Vagina (tissue), 2 donors: ENCODE measurements around the gene COX5A. TPM values are rescaled to one million over a fixed set of nuclear protein-coding genes. Genes with fewer than 3 reads are reported as not detected.

ENCODE experiments used
- DNase-seq, 2 donors: peaks; one replicate each; pipeline ENCODE4 v3.0.0-alpha.2; 2017; ENCODE audit errors: extremely low spot score in 2 of 2
- H3K27ac ChIP-seq: fragments of 200-600 bp; sonication (generic); one replicate; pipeline ENCODE4 v1.5.1; 2019
- H3K27me3 ChIP-seq: fragments of 200-600 bp; sonication (generic); one replicate; pipeline ENCODE4 v1.5.1; 2019
- H3K36me3 ChIP-seq, 2 donors: fragments of 200-600 bp; sonication (generic); one replicate each; pipeline ENCODE4 v1.5.1; 2017 to 2019
- H3K4me1 ChIP-seq: fragments of 200-600 bp; sonication (generic); one replicate; pipeline ENCODE4 v1.5.1; 2019
- H3K4me3 ChIP-seq, 2 donors: fragments of 200-600 bp; sonication (generic); 1 replicate in 1 of 2; 2 replicates in 1 of 2; pipeline ENCODE4 v1.5.1; 2016 to 2019
- H3K9me3 ChIP-seq: fragments of 200-600 bp; sonication (generic); one replicate; pipeline ENCODE4 v1.5.1; 2019
- POLR2A ChIP-seq, 2 donors: fragments of 450-650 bp; IDR thresholded peaks; one replicate each; pipeline ENCODE4 v1.6.1; 2017; ENCODE audit warnings: antibody characterized with exemption in 2 of 2, mild to moderate bottlenecking in 2 of 2, moderate library complexity in 2 of 2
- POLR2AphosphoS5 ChIP-seq, 2 donors: sonication (generic); formaldehyde crosslinking; IDR thresholded peaks; one replicate each; pipeline ENCODE4 v1.9.0; 2017; ENCODE audit warnings: antibody characterized with exemption in 2 of 2, mild to moderate bottlenecking in 2 of 2, low read depth in 1 of 2; ENCODE audit not compliant: insufficient read depth in 1 of 2
- intact Hi-C: fragments of 100-400 bp; cut with DNase I; formaldehyde crosslinking; loops from one replicate; pipeline ENCODE4 v1.15.1; 2023
- total RNA-seq: library from RNA; depleted of rRNA; stranded (reverse); fragments of >200 nt; gene quantifications from one replicate; pipeline ENCODE4 v1.2.3, GENCODE V29; 2016
- TF ChIP-seq, protein P1 (sequence below), 3 experiments: fragments of 450-650 bp in 2 of 3; fragments of 200-600 bp in 1 of 3; sonication (generic) in 1 of 3; IDR thresholded peaks; one replicate each; pipeline ENCODE4 v1.5.1; 2017 to 2019; ENCODE audit warnings: antibody characterized with exemption in 3 of 3, mild to moderate bottlenecking in 2 of 3, moderate library complexity in 2 of 3

COX5A gene
- total RNA-seq, 1 donor from 2014 or later, result 123 TPM

DNA sequence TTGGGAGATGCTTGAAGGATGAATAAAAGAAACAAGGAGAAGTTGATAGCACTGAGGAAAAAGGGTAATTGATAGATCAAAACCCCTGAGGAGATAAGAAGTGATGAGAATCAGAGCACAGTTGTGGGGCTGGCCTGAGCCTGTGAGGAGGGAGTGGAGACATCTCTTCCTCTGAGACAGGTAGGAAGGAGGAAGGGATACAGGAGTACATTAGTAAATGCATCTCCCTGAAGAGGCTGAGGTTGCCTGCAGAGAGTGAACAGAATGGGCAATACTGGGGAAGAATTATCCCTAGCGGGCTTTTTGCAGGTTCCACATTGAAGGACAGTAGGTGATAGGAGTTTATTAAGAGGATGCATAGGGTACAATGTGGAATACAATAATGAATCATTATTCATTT is 40.2 kb upstream of the COX5A start:
- intact Hi-C loops, result no loop called here
- Histone ChIP-seq H3K9me3 (no peaks in the 10 kb centered on the region), H3K4me1 (no peaks in the 10 kb centered on the region), H3K36me3 (no peaks in the 10 kb centered on the region), H3K4me3 (no peak overlapping the region), H3K27me3 (no peaks in the 10 kb centered on the region), H3K27ac (no peak overlapping the region)
- DNase-seq, result no peak
- TF ChIP-seq POLR2AphosphoS5 (IDR thresholded peaks at IDR 0.05; ENCODE audit: insufficient read depth in 1 of 2, low read depth in 1 of 2), result no peak
- TF ChIP-seq POLR2A (IDR thresholded peaks at IDR 0.05), result no peak

DNA sequence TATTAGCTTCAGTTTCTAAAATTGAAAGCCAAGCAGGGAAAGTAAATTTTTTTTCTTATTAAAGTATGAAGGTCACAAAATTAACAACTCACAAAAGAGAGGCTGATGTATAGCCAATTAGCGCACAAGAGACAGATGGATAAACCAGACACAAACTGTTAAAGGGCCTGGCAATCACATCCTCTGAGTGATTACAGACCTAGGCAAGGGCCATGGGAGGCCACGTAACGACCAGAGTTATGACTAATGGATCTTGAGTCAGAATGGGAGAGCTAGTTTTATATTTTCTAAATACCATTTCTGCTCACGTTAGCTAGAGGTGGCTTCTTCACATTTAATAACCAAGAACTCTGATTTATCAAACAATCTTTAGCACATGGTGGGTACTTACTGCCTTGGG is 39.7 kb upstream of the COX5A start:
- no peak overlapping the region for H3K27ac ChIP-seq
- no peaks in the 10 kb centered on the region for H3K27me3 ChIP-seq
- H3K9me3 ChIP-seq, result no peaks in the 10 kb centered on the region
- TF ChIP-seq POLR2AphosphoS5 (IDR thresholded peaks at IDR 0.05; ENCODE audit: insufficient read depth in 1 of 2, low read depth in 1 of 2) (no peak), POLR2A (IDR thresholded peaks at IDR 0.05) (no peak)
- TF ChIP-seq, protein P1, sequence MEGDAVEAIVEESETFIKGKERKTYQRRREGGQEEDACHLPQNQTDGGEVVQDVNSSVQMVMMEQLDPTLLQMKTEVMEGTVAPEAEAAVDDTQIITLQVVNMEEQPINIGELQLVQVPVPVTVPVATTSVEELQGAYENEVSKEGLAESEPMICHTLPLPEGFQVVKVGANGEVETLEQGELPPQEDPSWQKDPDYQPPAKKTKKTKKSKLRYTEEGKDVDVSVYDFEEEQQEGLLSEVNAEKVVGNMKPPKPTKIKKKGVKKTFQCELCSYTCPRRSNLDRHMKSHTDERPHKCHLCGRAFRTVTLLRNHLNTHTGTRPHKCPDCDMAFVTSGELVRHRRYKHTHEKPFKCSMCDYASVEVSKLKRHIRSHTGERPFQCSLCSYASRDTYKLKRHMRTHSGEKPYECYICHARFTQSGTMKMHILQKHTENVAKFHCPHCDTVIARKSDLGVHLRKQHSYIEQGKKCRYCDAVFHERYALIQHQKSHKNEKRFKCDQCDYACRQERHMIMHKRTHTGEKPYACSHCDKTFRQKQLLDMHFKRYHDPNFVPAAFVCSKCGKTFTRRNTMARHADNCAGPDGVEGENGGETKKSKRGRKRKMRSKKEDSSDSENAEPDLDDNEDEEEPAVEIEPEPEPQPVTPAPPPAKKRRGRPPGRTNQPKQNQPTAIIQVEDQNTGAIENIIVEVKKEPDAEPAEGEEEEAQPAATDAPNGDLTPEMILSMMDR (IDR thresholded peaks at IDR 0.05), result no peak
- H3K4me1 ChIP-seq, result no peaks in the 10 kb centered on the region
- intact Hi-C loops, result no loop called here
- no peak overlapping the region for H3K4me3 ChIP-seq
- DNase-seq, result no peak
- H3K36me3 ChIP-seq, result no peaks in the 10 kb centered on the region

DNA sequence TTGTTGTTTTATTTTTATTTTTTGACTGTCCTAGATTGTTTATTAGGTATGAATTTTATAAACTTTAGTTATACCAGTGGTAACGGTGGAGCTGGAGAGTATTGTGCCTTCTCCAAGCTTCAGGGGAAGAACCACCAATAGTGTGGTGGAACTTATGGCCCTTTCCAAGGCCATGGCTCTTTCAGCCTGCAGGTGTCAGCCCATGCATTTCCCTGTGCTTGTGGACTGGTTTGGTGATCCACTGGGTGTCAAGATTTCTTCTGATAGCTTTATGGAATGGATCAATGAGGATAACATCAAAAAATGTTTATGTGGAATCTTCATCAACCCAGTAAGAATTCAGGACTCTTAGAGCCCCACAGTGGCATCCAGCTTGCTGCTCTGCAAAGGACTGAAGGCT is 38.3 kb upstream of the COX5A start:
- no peak for DNase-seq
- Histone ChIP-seq H3K4me3 (no peak overlapping the region), H3K4me1 (no peaks in the 10 kb centered on the region), H3K27me3 (no peaks in the 10 kb centered on the region), H3K9me3 (no peaks in the 10 kb centered on the region), H3K36me3 (no peaks in the 10 kb centered on the region), H3K27ac (no peak overlapping the region)
- TF ChIP-seq POLR2AphosphoS5 (IDR thresholded peaks at IDR 0.05; ENCODE audit: insufficient read depth in 1 of 2, low read depth in 1 of 2) (no peak), POLR2A (IDR thresholded peaks at IDR 0.05) (no peak)
- intact Hi-C loops, result no loop called here

DNA sequence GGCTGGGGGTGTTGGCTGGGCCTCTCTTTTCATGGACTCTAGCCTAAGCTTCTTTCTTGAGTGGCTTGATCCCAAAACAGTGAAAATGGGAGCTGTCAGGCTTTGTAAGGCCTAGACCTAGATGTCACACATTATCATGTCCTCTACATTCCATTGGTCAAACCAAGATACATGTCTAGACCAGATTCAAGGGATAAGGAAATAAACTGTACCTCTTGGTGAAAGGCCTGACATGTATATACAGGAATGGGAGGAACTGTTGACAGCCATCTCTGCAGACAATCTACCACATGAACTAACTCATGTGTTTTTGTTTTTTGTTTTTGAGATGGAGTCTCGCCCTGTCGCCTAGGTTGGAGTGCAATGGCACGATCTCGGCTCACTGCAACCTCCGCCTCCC is 29.8 kb upstream of the COX5A start:
- no peaks in the 10 kb centered on the region for H3K36me3 ChIP-seq
- H3K4me1 ChIP-seq, result no peaks in the 10 kb centered on the region
- no peak overlapping the region for H3K27ac ChIP-seq
- no peak overlapping the region for H3K4me3 ChIP-seq
- H3K9me3 ChIP-seq, result no peaks in the 10 kb centered on the region
- TF ChIP-seq POLR2AphosphoS5 (IDR thresholded peaks at IDR 0.05; ENCODE audit: insufficient read depth in 1 of 2, low read depth in 1 of 2), result no peak
- DNase-seq, result no peak
- intact Hi-C loops, result no loop called here
- H3K27me3 ChIP-seq, result no peaks in the 10 kb centered on the region

DNA sequence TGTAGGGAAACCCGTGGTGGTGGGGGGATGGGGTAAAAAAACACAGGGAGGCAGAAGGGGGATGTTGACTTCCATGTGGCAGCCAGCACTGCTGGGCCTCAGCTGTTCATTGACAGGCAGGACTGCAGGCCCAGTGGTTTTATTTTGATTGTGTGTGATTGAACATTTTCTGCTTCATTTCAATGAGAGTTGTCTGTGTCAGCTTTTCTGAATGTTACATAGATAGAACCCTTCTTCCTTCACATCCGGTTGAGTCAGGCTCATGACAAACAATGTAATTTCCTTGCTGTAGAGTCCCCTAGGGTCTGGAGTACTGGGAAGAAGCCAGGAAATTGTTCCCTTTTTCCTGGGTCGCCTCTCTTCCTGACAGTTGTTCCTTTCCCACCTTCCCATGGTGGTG is 26.9 kb upstream of the COX5A start:
- no peak for DNase-seq
- Histone ChIP-seq H3K4me3 (no peak overlapping the region), H3K9me3 (no peaks in the 10 kb centered on the region), H3K36me3 (no peaks in the 10 kb centered on the region), H3K4me1 (no peaks in the 10 kb centered on the region), H3K27me3 (no peaks in the 10 kb centered on the region), H3K27ac (no peak overlapping the region)
- intact Hi-C loops, result no loop called here
- TF ChIP-seq, protein P1 (IDR thresholded peaks at IDR 0.05), result no peak
- TF ChIP-seq POLR2A (IDR thresholded peaks at IDR 0.05) (no peak), POLR2AphosphoS5 (IDR thresholded peaks at IDR 0.05; ENCODE audit: insufficient read depth in 1 of 2, low read depth in 1 of 2) (no peak)

DNA sequence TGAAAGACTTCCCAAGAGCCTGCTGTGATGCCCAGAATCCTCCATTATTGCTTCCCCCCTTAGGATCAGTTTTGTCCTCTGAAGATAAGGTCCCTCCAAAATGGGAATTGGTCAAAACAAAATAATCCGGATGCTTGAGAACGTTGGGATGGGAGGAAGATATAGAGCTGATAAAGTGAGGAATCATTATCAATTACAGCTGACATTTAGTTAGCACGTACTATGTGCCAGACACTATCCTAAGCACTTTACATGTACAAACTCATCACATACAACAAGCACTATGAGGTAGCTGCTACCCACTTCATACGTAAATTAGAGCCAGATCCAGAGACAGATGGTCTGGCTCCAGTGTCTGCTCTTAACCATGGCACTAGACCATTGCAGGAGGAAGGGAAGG is 25.3 kb upstream of the COX5A start:
- no peak for DNase-seq
- H3K4me3 ChIP-seq, result no peak overlapping the region
- peaks cover 10% of the 10 kb centered on the region for H3K4me1 ChIP-seq
- H3K27ac ChIP-seq, result no peak overlapping the region
- intact Hi-C loops, result no loop called here
- no peaks in the 10 kb centered on the region for H3K9me3 ChIP-seq
- no peaks in the 10 kb centered on the region for H3K27me3 ChIP-seq
- TF ChIP-seq, protein P1 (IDR thresholded peaks at IDR 0.05), result no peak
- no peaks in the 10 kb centered on the region for H3K36me3 ChIP-seq

DNA sequence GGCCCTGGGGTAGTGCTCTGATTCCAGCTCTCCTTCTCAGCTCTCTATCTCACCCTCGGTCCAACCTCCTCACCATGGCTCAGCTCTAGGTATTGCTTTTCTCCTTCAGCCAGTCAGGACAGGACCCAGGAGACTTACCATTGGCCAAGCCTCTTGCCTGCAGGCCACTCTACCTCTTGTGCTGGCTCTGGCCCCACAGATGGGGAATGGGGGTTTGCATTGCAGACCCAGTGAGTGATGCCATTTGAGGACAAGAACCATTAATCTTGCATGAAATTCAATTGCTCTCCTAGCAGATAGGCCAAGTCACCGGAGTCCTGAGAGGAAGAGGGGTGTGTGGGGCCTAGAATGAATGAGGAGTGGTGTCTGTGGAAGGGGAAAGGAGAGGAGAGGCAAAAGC is 24.8 kb upstream of the COX5A start:
- no peaks in the 10 kb centered on the region for H3K36me3 ChIP-seq
- H3K9me3 ChIP-seq, result no peaks in the 10 kb centered on the region
- H3K4me3 ChIP-seq, result no peak overlapping the region
- no peak overlapping the region for H3K27ac ChIP-seq
- DNase-seq, result no peak
- H3K4me1 ChIP-seq, result peaks cover 15% of the 10 kb centered on the region
- TF ChIP-seq, protein P1 (IDR thresholded peaks at IDR 0.05), result no peak
- TF ChIP-seq POLR2A (IDR thresholded peaks at IDR 0.05), result no peak
- TF ChIP-seq POLR2AphosphoS5 (IDR thresholded peaks at IDR 0.05; ENCODE audit: insufficient read depth in 1 of 2, low read depth in 1 of 2), result no peak
- intact Hi-C loops, result no loop called here
- H3K27me3 ChIP-seq, result no peaks in the 10 kb centered on the region
